ENCODE measurements around the gene S100A3.
A peak's percentile ranks its signal among the peaks of the same experiment; 100 is the strongest.

The S100A3 gene

DNA sequence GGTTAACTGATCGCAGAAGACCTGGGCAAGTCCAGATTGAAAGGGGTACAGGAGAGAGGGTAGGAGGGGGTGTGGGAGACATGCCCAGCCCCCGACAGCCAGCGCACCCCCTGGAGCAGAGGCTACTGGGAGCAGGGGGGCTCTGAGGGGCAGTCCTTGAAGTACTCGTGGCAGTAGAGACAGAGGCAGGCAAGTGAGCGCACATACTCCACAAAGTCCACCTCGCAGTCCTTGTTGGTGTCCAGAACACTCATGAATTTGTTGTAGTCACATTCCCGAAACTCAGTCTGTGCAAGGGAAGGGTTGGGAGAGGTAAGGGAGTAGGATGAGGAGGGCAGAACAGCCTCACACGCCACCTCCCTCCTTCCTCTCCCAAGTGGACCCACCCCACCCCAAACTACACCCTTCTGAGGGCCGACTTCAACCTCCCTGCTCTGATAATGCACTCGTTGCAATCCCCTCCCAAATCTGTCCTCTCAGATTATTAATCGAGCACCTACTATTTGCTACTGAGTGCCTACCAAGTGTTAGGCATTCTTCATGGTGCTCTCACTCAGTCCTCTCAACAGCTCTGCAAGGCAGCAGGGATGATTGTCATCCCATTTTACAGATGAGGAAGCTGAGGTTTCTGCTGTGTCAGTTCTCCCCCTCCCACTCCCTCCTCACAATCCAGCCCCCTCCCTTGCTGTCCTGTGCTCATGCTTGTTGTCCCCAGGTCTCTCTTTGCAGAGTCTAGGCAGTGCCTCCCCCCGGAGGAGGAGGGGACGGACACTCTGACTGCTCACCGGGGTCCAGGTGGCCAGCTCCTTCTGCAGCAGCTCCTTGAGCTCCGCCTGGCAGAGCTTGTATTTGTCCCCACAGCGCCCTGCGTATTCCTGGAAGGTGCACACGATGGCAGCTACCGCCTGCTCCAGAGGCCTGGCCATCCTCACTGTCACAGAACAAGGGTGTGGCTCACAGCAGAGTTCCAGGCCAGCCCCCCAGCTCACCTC is 1.2 kb downstream of the S100A3 start:
- no peak for DNase-seq (ENCODE audit: low spot score)

DNA sequence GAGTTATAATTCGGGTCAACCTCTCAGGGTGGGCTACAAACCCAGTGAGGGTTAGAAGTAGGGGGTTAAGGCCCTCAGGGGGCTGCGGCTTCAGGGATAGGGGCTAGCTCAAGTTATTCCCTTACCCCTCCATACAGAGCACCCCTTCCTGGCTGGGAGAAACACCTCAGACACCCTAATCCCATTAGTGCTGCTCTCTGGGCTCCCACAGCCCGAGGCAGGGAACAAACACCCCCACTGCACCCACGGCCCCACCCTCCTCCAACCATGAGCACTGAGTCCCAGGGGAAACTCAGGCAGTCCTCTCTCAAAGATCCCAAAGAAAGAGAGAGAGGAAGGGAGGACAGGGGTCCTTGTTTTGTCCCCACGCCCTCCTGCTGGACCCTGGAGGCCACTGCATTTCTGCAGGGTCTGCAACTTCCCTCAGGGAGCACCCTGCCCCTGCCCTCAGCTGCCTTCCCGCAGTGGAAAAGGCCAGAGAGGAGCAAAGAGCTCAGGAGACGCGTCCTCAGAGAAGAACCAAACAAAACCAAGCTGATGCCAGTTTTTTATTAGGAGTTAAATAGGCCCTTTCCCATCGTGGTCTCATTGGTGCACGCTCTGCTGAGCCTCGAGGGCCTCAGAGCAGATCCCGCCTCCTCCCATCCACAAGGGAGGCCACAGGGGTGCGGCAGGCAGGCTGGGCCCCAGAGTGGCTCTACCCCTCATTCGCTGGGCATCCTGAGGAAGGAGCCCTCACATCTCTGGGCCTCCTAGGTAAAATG is 2.1 kb downstream of the S100A3 start:
- DNase-seq (ENCODE audit: low spot score), result no peak

DNA sequence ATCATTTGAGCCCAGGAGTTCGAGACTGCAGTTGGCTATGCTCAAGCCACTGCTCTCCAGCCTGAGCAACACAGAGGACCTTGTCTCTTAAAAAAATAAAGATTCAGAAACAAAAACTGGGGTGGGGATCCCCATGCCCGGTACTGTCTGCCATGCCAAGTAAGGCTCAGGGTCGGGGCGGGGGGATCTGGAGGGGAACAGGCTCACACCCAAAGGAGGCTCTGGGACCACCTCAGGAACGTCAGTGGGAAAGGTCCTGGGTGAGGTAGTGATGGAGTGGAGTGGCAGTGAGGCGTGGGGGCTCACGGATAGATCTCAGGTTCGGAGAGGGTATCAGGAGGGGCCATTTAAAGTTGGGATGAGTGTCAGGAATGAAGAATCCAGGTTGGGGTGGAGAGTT is 2.7 kb downstream of the S100A3 start:
- DNase-seq (ENCODE audit: low spot score), result no peak

DNA sequence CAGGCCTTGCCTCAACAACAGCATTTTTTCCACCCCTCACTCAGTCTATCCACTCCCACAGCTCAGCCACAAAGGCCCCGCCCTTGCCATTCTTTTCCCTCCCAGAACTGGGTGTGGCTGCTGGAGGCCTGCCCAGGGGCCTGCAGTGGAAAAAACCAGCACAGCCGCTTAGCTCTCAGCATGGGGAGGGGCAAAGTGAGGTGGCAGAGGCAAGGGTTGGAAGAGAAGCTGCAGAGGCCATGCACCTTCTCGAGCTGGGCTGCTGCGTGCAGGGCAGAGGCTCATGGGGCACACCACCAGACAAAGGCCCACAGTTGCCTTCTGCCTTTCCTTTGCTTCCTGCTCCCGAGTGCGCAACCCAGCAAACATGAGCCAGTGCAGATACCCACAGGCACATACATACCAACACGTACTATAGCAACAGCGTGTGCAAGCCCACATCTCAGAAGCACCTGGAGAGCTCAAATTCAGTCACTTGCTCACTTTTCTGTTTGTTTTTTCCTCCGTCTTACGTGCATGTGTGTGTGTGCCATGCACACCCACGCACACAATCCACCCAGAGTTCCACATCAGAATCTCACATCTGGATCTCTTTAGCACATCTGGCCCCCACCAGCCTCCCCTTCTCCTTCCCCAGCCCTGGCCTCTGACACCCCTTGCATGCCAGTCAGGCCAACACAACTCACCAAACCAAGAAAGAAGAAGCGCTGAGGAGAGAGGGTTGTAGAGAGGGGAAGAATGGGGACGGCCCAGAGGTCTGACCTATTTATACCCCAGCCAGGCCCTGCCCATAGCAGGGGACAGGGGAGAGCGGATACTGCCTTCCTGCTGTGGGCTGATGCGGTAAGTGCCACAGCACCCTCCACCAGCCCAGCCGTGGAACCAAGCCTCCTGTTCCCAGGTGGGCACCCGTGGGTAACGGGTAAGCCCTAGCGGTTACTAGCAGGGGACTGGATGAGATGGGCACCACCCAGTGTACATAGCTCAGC is 3.7 kb downstream of the S100A3 start, which contains the start of gene S100A4:
Gene S100A4, minus strand, starts transcription at position 740 of the 989 bp plus-strand sequence. CDS start 1,012 bp downstream, outside the sequence.
- peak; percentile 89 for DNase-seq (ENCODE audit: low spot score)

DNA sequence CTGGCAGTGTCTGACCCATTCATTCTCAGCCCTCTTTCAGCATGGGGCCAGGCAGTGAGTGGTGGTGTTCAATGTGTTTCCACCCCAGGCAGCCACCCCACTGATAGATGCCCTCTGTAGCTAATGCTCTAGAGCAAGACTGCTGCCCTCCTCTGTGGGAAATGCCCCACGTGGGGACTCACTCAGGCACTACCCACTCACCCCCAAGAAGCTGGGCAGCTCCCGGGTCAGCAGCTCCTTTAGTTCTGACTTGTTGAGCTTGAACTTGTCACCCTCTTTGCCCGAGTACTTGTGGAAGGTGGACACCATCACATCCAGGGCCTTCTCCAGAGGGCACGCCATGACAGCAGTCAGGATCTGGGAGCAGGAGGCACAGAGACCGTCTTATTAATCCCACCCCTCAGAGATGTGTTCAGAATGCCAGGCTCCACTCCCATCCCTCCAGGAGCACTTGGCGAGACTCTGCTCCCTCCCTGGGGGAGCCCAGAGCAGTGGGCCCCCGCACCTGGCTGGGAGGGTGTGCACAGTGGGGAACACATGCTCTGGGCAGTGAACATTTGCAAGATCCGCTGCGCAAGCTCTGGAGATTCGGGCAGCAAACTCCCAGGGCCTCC is 4.5 kb downstream of the S100A3 start:
- no peak for DNase-seq (ENCODE audit: low spot score)

DNA sequence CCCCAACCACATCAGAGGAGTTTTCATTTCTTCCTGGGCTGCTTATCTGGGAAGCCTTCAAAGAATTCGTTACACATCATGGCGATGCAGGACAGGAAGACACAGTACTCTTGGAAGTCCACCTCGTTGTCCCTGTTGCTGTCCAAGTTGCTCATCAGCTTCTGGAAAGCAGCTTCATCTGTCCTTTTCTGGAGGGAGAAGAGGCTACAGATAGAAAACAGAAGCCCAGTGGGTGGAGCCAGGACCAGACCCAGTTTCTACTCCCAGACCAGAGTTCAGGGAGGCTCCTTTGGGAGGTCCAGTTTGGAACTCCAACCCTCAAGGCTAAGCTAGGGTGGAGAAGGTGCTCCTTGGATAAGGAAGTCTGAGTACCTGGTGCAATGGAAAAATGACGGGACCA is 5.3 kb downstream of the S100A3 start:
- DNase-seq (ENCODE audit: low spot score), result no peak

DNA sequence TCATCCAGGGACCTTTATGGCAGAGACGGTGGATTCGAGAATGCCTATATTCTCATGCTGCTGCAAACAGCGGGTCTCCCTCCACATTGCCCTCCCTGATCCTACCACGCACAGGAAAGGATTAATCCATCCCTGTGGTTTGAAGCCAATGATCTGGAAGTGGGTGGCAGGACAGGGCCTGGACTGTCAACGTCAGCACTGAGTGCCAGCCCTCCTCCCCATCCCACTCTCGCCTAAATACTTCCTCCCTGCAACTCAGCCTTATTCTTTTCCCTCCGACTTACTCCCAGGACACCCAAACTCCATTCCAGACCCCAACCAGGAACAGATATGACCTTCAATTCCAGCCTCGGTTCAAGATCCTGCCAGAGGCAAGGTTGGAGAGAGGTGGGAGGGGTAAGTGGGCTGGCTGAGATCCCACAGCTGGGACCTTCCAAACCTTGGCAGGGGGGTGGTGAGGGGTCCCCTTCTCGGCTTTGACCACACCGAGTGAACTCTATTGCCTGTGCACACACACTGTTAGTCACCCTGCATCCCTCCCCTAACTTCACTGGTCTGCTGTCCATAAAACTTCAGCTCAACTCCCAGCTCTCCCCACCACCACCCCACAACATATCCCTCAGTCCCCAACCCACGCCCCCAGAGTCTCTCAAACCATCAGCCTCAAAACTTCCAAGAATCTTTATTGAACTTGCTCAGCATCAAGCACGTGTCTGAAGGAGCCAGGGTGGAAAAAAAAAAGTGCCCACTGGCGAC is 5.9 kb downstream of the S100A3 start:
- DNase-seq (ENCODE audit: low spot score), result no peak

DNA sequence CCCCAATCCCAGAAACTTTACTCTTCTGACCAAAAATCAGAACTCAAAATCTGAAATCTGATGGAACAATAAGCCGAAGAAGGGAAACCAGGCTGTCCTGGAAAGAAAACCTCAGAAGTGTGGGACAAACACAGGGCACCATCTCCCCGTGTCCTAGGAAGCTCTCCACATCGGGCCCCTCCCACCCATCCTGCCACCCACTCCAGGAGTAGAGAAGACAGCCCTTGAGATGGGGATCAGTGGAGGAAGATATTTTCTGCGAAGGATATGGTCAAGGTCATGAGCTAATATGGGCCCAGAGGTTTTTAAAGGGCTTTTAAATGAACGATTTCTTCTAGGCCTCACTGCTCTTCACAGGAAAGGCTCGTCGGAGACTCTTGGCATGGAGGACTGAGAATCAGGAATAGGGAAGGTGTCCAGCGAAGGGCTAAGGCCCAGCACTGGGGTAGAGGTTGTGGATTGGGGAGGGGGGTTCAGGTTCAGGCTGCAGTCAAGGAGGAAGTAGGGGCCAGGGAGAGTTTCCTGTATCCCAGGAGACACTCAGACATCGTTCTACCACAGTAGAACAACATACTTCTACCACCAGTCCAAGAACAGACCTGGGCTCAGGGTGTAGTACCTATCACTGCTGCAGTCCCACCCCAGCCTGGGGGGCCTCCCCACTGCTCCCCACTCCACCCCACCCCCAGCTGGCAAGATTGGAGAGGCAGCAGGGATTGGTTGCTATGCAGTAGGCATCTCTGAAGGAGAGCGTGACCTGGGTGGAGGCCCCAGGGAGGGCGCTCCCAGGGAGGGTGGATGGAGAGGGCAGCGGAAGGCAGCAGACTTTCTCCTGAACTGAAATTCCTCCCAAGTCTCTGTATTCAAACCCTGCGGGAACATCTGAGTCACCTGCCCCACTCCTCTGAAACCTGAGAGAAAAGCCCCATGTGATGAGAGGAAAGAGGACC is 7.1 kb downstream of the S100A3 start:
- no peak for DNase-seq (ENCODE audit: low spot score)

DNA sequence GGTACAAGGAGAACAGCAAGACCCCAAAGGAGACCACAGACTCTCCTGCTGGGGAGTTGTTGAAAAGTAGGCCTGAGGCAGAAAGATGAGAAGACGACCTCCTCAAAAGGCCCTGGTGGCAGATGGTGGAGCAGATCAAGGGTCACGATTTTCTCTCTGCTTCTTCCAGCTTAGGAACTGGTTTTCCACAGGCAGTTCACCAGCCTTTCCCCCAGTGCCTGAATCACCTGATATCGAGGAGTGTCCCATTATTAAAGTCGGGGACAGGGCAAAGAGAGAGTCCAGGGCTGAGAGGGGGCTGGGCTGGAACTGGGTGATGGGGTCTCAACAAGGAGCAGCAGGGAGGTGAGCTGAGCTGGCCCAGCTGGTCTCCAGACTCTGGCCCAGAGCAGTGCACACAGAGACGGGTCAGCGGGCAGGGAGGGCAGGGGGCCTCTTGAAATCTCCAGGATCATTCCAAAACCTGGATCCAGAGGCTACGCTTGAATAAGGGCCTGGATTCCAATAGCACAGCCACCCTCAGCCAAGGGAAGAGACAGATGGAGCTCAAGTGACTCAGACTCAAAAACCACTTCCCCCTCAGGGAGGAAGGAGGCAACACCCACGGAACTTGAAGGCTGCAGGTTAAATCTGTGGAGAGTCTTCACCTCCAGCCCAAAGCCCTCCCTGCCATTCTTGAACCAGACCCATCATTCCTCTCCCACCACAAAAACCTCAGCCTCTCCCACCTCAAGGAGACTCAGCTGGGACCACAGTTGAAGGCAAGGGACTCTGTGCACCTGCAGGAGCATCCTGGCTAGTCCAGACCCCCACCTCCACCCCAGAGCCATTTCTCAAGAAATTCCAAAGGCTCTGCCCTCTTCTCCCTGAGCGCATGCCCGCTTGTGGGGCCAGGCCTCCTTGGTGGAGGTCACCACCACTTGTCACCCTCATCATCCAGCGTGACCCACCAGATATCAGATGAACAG is 8.4 kb downstream of the S100A3 start, which contains the start of gene S100A5:
Gene S100A5, minus strand, starts transcription at position 541 of the 968 bp plus-strand sequence. CDS start 743 bp downstream, outside the sequence.
- DNase-seq (ENCODE audit: low spot score), result no peak

DNA sequence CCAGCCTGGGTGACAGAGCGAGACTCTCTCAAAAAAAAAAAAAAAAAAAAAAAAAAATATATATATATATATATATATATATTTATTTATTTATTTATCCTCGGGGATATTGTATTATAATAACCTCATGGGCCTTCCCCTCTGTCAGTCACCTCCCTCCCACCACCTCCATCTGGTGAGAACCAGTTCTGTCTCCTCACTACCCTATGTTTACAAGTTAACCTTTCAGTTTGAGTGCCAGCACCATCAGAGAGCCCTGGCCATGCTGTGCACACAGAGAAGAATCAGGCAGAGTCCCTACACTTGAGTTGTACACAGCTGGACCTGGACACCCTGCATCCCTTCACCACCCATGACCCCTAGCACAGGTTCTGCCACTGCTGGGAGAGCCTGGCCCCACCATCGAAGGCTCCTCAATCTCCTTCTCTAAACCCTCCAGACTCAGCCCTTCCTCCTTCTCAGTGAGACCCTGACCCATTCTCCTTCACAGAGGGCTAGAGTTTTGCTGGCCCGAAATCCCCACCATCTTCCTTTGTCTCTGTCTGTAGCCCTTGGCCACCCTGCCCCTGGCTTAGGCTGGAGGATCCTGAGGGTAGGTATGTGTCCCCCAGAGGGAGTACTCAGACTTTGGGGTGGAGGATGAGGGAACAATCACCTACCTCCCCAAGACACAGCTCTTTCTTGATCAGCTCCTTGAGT is 9.5 kb downstream of the S100A3 start:
- DNase-seq (ENCODE audit: low spot score), result no peak

DNA sequence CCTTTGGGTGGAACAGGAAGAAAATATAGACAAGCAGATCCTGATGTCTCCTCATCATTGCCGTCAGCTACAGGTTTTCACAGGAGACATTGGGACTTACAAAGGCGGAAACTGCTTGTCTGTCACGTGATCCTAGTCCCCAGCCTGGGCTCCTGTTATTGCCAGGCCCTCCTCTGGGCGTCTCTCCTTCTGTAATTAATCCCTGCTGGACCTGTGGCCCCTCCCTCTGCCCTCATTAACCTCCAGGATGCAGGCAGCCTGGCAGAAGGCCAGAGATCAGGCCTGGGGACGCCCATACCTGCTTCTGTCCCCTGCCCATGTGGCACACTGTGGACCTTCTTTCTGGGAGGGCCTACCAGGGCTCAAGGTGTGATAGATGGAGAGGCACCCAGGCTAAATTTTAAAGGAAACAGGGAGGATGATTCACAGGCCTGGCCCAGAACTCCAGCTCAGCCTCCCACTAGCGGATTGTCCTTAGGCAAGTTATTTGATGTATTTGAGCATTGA is 10.7 kb downstream of the S100A3 start:
- DNase-seq (ENCODE audit: low spot score), result no peak

DNA sequence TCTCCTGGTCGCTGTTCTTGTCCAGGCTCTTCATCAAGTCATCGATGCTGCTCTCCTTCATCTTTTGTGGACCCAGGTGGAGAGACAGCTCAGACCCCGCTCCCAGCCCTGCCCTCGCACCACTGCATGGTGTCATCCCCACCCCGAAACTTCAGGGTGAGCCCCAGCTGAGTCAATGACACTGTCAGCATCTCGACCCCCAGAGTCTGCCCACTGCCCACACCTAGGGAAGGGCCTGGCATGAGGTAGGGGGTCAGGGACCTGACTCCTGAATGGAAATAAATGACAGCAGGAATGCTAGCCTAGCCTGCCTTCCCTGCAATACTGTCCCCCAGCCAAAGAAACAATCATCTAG is 11.7 kb downstream of the S100A3 start:
- DNase-seq (ENCODE audit: low spot score), result no peak

DNA sequence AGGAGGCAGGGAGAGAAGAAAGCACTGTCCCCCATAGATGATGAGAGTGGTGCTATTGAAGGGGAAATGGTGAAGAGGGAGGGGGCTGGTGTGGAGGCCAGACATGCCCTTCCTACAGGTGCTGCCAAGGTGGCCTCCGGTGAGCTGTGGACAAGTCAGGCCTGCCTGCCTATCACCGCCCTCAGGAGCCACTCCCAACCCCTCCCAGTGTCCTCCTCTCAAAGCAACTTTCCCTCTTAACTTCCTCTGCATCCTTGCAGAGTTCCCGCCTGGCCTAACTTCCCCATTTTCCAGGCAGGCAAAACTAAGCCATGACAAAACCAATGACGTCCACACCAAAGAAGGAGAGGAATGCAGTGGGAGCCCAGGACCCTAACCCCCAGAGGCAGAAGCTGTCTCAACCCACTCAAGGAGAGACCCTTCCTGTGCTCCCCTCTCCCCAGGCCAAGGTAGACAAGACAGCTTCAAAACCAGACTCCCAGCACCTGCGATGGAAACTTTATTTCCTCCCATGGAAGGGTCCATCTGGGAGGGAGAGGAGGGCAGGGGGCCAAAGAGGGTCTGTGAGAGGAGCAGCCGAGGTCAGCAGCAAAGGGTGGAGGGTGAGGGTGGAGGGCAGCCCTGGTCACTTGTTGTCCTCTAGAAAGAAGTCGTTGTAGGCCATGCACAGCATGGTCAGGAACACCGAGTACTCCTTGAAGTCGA is 12.2 kb downstream of the S100A3 start:
- DNase-seq (ENCODE audit: low spot score), result no peak

DNA sequence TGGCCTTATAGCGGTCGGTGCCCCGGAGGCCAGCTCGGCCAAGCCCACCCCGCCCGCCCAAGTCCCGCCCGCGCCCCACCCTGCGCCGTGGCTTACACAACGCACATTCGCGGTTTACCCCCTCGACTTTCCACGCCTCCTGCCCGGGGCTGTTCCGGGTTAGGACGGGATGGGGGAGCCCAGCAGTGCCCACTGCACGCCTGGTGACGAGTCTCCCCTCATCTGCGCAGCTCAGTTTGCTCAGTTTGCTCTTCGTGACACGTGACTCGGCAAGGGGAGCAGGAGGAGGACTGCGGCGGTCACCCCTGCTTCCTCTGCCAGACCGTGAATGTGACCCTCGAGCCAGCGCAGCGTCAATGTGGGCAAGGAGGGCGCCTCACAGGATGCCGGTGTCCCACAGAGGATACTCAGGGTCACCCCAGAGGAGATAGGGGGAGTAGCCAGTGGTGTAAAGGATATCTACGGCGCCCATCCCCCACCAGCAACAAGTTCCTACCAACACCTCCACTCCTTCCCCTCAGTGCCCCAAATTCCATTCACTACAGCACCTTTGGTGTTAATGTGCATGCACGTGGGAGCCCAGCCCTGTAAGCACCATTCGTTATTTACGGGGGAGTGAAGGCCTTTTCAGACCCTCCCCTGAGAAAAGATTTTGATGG is 12.9 kb downstream of the S100A3 start:
- peak; percentile 91 for DNase-seq (ENCODE audit: low spot score)

DNA sequence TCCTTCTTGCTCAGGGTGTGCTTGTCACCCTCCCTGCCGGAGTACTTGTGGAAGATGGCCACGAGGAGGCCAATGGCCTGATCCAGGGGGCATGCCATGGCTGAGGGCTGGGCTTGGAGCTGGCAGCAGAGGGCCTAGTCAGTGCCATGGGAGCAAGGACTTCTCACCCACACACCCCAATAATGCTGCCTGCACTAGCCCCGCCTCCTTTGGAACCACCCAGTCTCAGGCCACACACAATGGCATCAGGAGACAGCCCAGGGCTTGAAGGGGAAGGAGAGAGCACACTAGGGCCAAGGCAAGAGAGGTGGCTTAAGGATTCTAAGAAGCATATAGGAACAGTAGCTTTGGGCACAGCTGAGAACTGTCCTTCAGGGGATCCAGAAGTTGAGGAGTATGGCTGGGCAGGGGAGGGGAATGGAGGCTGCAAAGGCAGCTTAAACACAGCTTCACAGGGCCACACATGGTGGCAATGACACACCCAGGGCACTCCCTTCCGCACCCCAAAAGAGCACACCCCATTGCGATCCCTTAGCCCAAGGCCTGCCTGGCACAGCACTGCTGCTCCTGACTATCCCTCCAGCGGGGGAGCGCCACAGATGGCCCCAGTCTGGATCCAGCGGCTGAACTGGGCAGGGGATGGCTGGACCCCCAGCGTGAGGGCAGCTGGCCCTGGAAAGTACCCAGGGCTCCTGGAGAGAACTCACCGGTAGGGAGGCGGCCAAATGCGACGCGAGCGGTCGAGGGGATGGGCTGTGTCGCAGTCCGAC is 13.6 kb downstream of the S100A3 start, which contains the start of gene S100A6:
Gene S100A6, minus strand, starts transcription at position 750 of the 770 bp plus-strand sequence. Its CDS starts 652 bp downstream, at position 98.
- peak; percentile 61 for DNase-seq (ENCODE audit: low spot score)

All from AG08396 (cell line).